Small intestine (tissue), 7 donors: ENCODE results near the gene RPS6KA6. TPM values are rescaled to one million over a fixed set of nuclear protein-coding genes. Genes with fewer than 3 reads are reported as not detected.

Experiments used
- DNase-seq, 2 donors: peaks; one replicate each; pipeline versions ENCODE4 v3.0.0 to v3.0.0-alpha.2; 2013
- FAIRE-seq: peaks from 2 replicates; lab custom pipeline; 2012; peaks lifted over from hg19 to GRCh38; lab: Jason Lieb, UNC
- H3K27ac ChIP-seq, 3 donors: one replicate each; pipeline ENCODE4 v1.5.1; 2013; ENCODE audit warnings: low read length in 2 of 3, mild to moderate bottlenecking in 2 of 3, control low read depth in 1 of 3, inconsistent platforms in 1 of 3, low read depth in 1 of 3, moderate library complexity in 1 of 3
- H3K27me3 ChIP-seq, 3 donors: one replicate each; pipeline ENCODE4 v1.6.1; 2013; ENCODE audit warnings: low read length in 3 of 3, inconsistent platforms in 1 of 3; ENCODE audit not compliant: control insufficient read depth in 3 of 3, insufficient read depth in 3 of 3
- H3K36me3 ChIP-seq, 3 donors: one replicate each; pipeline ENCODE4 v1.6.1; 2013; ENCODE audit warnings: low read length in 3 of 3, inconsistent platforms in 1 of 3, low read depth in 1 of 3, mild to moderate bottlenecking in 1 of 3, moderate library complexity in 1 of 3; ENCODE audit not compliant: control insufficient read depth in 3 of 3, insufficient read depth in 2 of 3
- H3K4me1 ChIP-seq, 3 donors: one replicate each; pipeline ENCODE4 v1.6.1; 2013; ENCODE audit warnings: low read length in 2 of 3, inconsistent platforms in 1 of 3, low read depth in 1 of 3, mild to moderate bottlenecking in 1 of 3, moderate library complexity in 1 of 3; ENCODE audit not compliant: control insufficient read depth in 3 of 3, insufficient read depth in 2 of 3
- H3K4me3 ChIP-seq, 3 donors: one replicate each; pipeline ENCODE4 v1.5.1; 2013; ENCODE audit warnings: low read length in 3 of 3, control low read depth in 1 of 3, inconsistent platforms in 1 of 3, low read depth in 1 of 3, mild to moderate bottlenecking in 1 of 3, moderate library complexity in 1 of 3
- H3K9me3 ChIP-seq, 2 donors: one replicate each; pipeline ENCODE4 v1.6.1; 2013; ENCODE audit warnings: low read depth in 1 of 2, low read length in 1 of 2; ENCODE audit not compliant: control insufficient read depth in 2 of 2, insufficient read depth in 1 of 2
- WGBS, 3 donors: extraction: QIAGEN DNeasy Blood & Tissue Kit; methylation state at CpG; one replicate each; pipeline ENCODE4 v1.1.7; 2013; 5-methylcytosine and 5-hydroxymethylcytosine counted together
- polyA plus RNA-seq, 4 donors: library from polyadenylated mRNA; stranded (reverse) in 3 of 4; unstranded in 1 of 4; fragments of 200-250 nt in 3 of 4; fragments of 120-200 nt in 1 of 4; gene quantifications; one replicate each; pipeline versions ENCODE4 v1.2.1 to v1.2.3, GENCODE V29; 2013
- donor health status: healthy with polysubstance abuse.
- donor health status: control.
- donor health status: control.
- donor health status: Bipolar disorder and iron deficiency.
- donor health status: healthy.

RPS6KA6 gene
- polyA plus RNA-seq, 4 donors: 2.2 to 8.8 (median 3.7) TPM

- H3K36me3 ChIP-seq: no peaks in the 10 kb centered on the region
- H3K27ac ChIP-seq: no peak overlapping the region
- H3K9me3 ChIP-seq: no peaks in the 10 kb centered on the region
- DNase-seq: no peak
- peak; percentile 36 for FAIRE-seq
- H3K4me1 ChIP-seq: no peaks in the 10 kb centered on the region
- no peak overlapping the region for H3K4me3 ChIP-seq
- no peaks in the 10 kb centered on the region for H3K27me3 ChIP-seq
Observed at GRCh38 chrX:84205276-84205675, 17.3 kb upstream of the RPS6KA6 start.

GRCh38 chrX:84199688-84200087 lies 11.7 kb upstream of the RPS6KA6 start:
- no peak for DNase-seq
- Histone ChIP-seq H3K36me3 (no peaks in the 10 kb centered on the region), H3K27ac (no peak overlapping the region), H3K27me3 (no peaks in the 10 kb centered on the region), H3K4me1 (no peaks in the 10 kb centered on the region), H3K4me3 (no peak overlapping the region), H3K9me3 (no peaks in the 10 kb centered on the region)
- no peak for FAIRE-seq
- 56 to 92% (median 81%) methylated on average over 1 of the region's 1 CpG for WGBS, 3 donors

- no peaks in the 10 kb centered on the region for H3K9me3 ChIP-seq
- FAIRE-seq: no peak
Observed at GRCh38 chrX:84197550-84197949, 9.6 kb upstream of the RPS6KA6 start.

GRCh38 chrX:84192006-84192405 lies 4.0 kb upstream of the RPS6KA6 start:
- no peaks in the 10 kb centered on the region for H3K4me1 ChIP-seq
- no peaks in the 10 kb centered on the region for H3K27me3 ChIP-seq
- no peaks in the 10 kb centered on the region for H3K36me3 ChIP-seq
- WGBS, 3 donors: 75 to 100% (median 87%) methylated on average over 1 of the region's 1 CpG
- H3K27ac ChIP-seq: no peak overlapping the region
- DNase-seq (no peak), FAIRE-seq (no peak)
- no peak overlapping the region for H3K4me3 ChIP-seq
- H3K9me3 ChIP-seq: no peaks in the 10 kb centered on the region

More at GRCh38 chrX:84197550-84197949, 9.6 kb upstream of the RPS6KA6 start:
- Histone ChIP-seq H3K27ac (no peak overlapping the region), H3K36me3 (no peaks in the 10 kb centered on the region), H3K4me1 (no peaks in the 10 kb centered on the region), H3K27me3 (no peaks in the 10 kb centered on the region), H3K4me3 (no peak overlapping the region)
- DNase-seq: no peak
- 50 to 88% (median 54%) methylated on average over 1 of the region's 1 CpG for WGBS, 3 donors

- H3K4me3 ChIP-seq: no peak overlapping the region
- no peaks in the 10 kb centered on the region for H3K27me3 ChIP-seq
- H3K27ac ChIP-seq: no peak overlapping the region
- DNase-seq (peak; percentile 56 to 64), FAIRE-seq (no peak)
- no peaks in the 10 kb centered on the region for H3K9me3 ChIP-seq
- WGBS, 3 donors: 14 to 34% (median 31%) methylated on average over 6 of the region's 6 CpGs
- no peaks in the 10 kb centered on the region for H3K36me3 ChIP-seq
- H3K4me1 ChIP-seq: no peaks in the 10 kb centered on the region
Observed at GRCh38 chrX:84189125-84189524, 1.1 kb upstream of the RPS6KA6 start.

- Histone ChIP-seq H3K4me1 (peaks cover 0 to under 1% (median 0%) of the 10 kb centered on the region in 3 donors), H3K36me3 (no peaks in the 10 kb centered on the region), H3K4me3 (peak overlapping the region; percentile 40 to 75 (median 56)), H3K9me3 (no peaks in the 10 kb centered on the region), H3K27ac (peak overlapping the region in 1 of 3 donors; percentile 66), H3K27me3 (no peaks in the 10 kb centered on the region)
- peak; percentile 39 to 67 for DNase-seq
- WGBS, 3 donors: 6 to 40% (median 10%) methylated on average over 12 to 19 of the region's 19 CpGs
- no peak for FAIRE-seq
Observed at GRCh38 chrX:84188320-84188834, 378 bp upstream of the RPS6KA6 start.

- peak; percentile 28 to 51 for DNase-seq
- FAIRE-seq: no peak
- H3K27ac ChIP-seq: peak overlapping the region; percentile 28 to 76 (median 49)
- H3K36me3 ChIP-seq: no peaks in the 10 kb centered on the region
- H3K4me3 ChIP-seq: peak overlapping the region; percentile 40 to 75 (median 56)
- no peaks in the 10 kb centered on the region for H3K9me3 ChIP-seq
- 7 to 40% (median 16%) methylated on average over 28 of the region's 28 CpGs for WGBS, 3 donors
- no peaks in the 10 kb centered on the region for H3K27me3 ChIP-seq
- peaks cover 0 to 7% (median 0%) of the 10 kb centered on the region in 3 donors for H3K4me1 ChIP-seq
Observed at GRCh38 chrX:84186603-84187532, 1.1 kb downstream of the RPS6KA6 start.

GRCh38 chrX:84182516-84182915 lies 5.5 kb downstream of the RPS6KA6 start:
- peak overlapping the region in 1 of 3 donors; percentile 58 for H3K27ac ChIP-seq
- peaks cover 0 to 7% (median 0%) of the 10 kb centered on the region in 3 donors for H3K4me1 ChIP-seq
- 15 to 65% (median 21%) methylated on average over 2 of the region's 2 CpGs for WGBS, 3 donors
- FAIRE-seq: no peak
- no peaks in the 10 kb centered on the region for H3K9me3 ChIP-seq
- H3K36me3 ChIP-seq: no peaks in the 10 kb centered on the region
- peak; percentile 59 to 72 for DNase-seq
- H3K4me3 ChIP-seq: no peak overlapping the region
- H3K27me3 ChIP-seq: no peaks in the 10 kb centered on the region
